HepG2 (cell line): ENCODE data around the gene NABP2. TPM values are rescaled to one million over a fixed set of nuclear protein-coding genes. Genes with fewer than 3 reads are reported as not detected.

ENCODE experiments used
- ATAC-seq: fragments of 200-7000 bp; cut with Tn5 transposase; 3 replicates; pipeline ENCODE4 v1.9.1; 2020; ENCODE audit warnings: mild to moderate bottlenecking, moderate library complexity
- BruUV-seq: library from RNA; stranded (reverse); fragments of 400-500 nt; replicated peaks from 2 replicates; lab custom pipeline; 2021; lab: Mats Ljungman, UMichigan
- CTCF ChIA-PET: fragments of 300-600 bp; formaldehyde crosslinking; extraction: SDS; loops from one replicate; lab custom pipeline; 2021; ENCODE audit warnings: low total read pairs, inconsistent platforms, low intra/inter-chr PET ratio; lab: Yijun Ruan, JAX
- POLR2A ChIA-PET: fragments of 350-600 bp; sonication (Branson Sonifier 250); formaldehyde crosslinking; loops from one replicate; lab custom pipeline; 2020; ENCODE audit warnings: antibody characterized with exemption, inconsistent platforms; lab: Yijun Ruan, JAX
- DNase-seq: peaks from one replicate; pipeline ENCODE4 v3.0.0-alpha.2; 2015; ENCODE audit warnings: low spot score
- FAIRE-seq: peaks from 3 replicates; lab custom pipeline; 2011; peaks lifted over from hg19 to GRCh38; lab: Jason Lieb, UNC
- H2AFZ ChIP-seq: one replicate; pipeline ENCODE4 v1.6.1; 2011; ENCODE audit warnings: low read length, inconsistent platforms
- H3K27ac ChIP-seq: fragments of 300-600 bp; 3 replicates; pipeline ENCODE4 v1.8.0; 2011; ENCODE audit warnings: mixed run types, mild to moderate bottlenecking, mixed read lengths, low read length, inconsistent platforms; ENCODE audit not compliant: insufficient read depth; ENCODE audit errors: extremely low read length
- H3K27me3 ChIP-seq, 2 experiments: fragments of 200-600 bp in 1 of 2; 2 replicates in 1 of 2; 3 replicates in 1 of 2; pipeline versions ENCODE4 v1.6.0 to v1.8.0; 2011; ENCODE audit warnings: low read length in 2 of 2, mild to moderate bottlenecking in 2 of 2, moderate library complexity in 2 of 2, inconsistent platforms in 1 of 2; ENCODE audit not compliant: insufficient read depth in 2 of 2, control insufficient read depth in 1 of 2
- H3K36me3 ChIP-seq, 2 experiments: fragments of 200-600 bp in 1 of 2; replicated peaks in 1 of 2; 2 replicates in 1 of 2; 3 replicates in 1 of 2; pipeline versions ENCODE4 v1.5.1 to v1.8.0; 2011; ENCODE audit warnings: low read length in 2 of 2, inconsistent platforms in 1 of 2; ENCODE audit not compliant: insufficient read depth in 2 of 2, control insufficient read depth in 1 of 2
- H3K4me1 ChIP-seq: 2 replicates; pipeline ENCODE4 v1.5.1; 2012; ENCODE audit warnings: low read length, inconsistent platforms; ENCODE audit not compliant: insufficient read depth
- H3K4me2 ChIP-seq: 2 replicates; pipeline ENCODE4 v1.6.0; 2011; ENCODE audit warnings: low read depth, low read length, inconsistent platforms
- H3K4me3 ChIP-seq, 3 experiments: fragments of 200-600 bp in 1 of 3; sonication (generic), shearing (Covaris generic) in 1 of 3; replicated peaks in 1 of 3; 2 replicates each; pipeline ENCODE4 v1.5.1; 2011 to 2016; ENCODE audit warnings: low read length in 3 of 3, inconsistent platforms in 2 of 3, low read depth in 2 of 3, mild to moderate bottlenecking in 2 of 3, control low read depth in 1 of 3, mixed read lengths in 1 of 3; ENCODE audit not compliant: insufficient read depth in 1 of 3
- H3K79me2 ChIP-seq: one replicate; pipeline ENCODE4 v1.6.1; 2011; ENCODE audit warnings: low read length, inconsistent platforms; ENCODE audit not compliant: insufficient read depth
- H3K9ac ChIP-seq: 2 replicates; pipeline ENCODE4 v1.6.0; 2011; ENCODE audit warnings: mild to moderate bottlenecking, low read depth, low read length, inconsistent platforms; ENCODE audit not compliant: insufficient read depth
- H3K9me3 ChIP-seq: 2 replicates; pipeline ENCODE4 v1.5.1; 2012; ENCODE audit warnings: mild to moderate bottlenecking, low read length
- H4K20me1 ChIP-seq: 2 replicates; pipeline ENCODE4 v1.6.0; 2011; ENCODE audit warnings: inconsistent platforms, mild to moderate bottlenecking, low read length, moderate library complexity; ENCODE audit not compliant: insufficient read depth
- ELF1 ChIP-seq: sonication (generic); formaldehyde crosslinking; IDR thresholded peaks from 2 replicates; pipeline ENCODE4 v1.4.0; 2020; ENCODE audit warnings: missing genetic modification reagents
- HMG20A ChIP-seq: IDR thresholded peaks from 2 replicates; pipeline ENCODE4 v1.6.1; 2016; ENCODE audit warnings: borderline replicate concordance
- MAFG ChIP-seq: sonication (generic); formaldehyde crosslinking; IDR thresholded peaks from 2 replicates; pipeline ENCODE4 v1.5.1; 2020; ENCODE audit warnings: mild to moderate bottlenecking, missing genetic modification reagents
- MBNL3 ChIP-seq: fragments of 250-450 bp; sonication (Bioruptor Pico); conservative IDR thresholded peaks from 2 replicates; pipeline ENCODE4 v1.8.0; 2022; ENCODE audit warnings: mild to moderate bottlenecking, inconsistent platforms
- MEIS1 ChIP-seq: sonication (generic); formaldehyde crosslinking; IDR thresholded peaks from 2 replicates; pipeline ENCODE4 v1.9.0; 2021; ENCODE audit warnings: mild to moderate bottlenecking, missing genetic modification reagents, moderate library complexity, borderline replicate concordance
- NFIB ChIP-seq: sonication (generic); formaldehyde crosslinking; IDR thresholded peaks from 2 replicates; pipeline ENCODE4 v1.9.0; 2021; ENCODE audit warnings: missing genetic modification reagents, mild to moderate bottlenecking, borderline replicate concordance
- RBM39 ChIP-seq: fragments of 200-400 bp; formaldehyde crosslinking; IDR thresholded peaks from one replicate; pipeline ENCODE4 v1.6.1; 2018; ENCODE audit warnings: antibody characterized with exemption, mild to moderate bottlenecking, low read depth, low read length; ENCODE audit not compliant: poor library complexity, severe bottlenecking
- RXRA ChIP-seq: sonication (generic); formaldehyde crosslinking; IDR thresholded peaks from 2 replicates; pipeline ENCODE4 v1.5.1; 2020; ENCODE audit warnings: missing genetic modification reagents
- TBL1XR1 ChIP-seq: fragments of 150-350 bp; IDR thresholded peaks from 2 replicates; pipeline ENCODE4 v1.6.1; 2014; ENCODE audit warnings: borderline replicate concordance, low read length; ENCODE audit not compliant: partially characterized antibody
- ZNF121 ChIP-seq: sonication (generic); formaldehyde crosslinking; IDR thresholded peaks from 2 replicates; pipeline ENCODE4 v1.5.0; 2020; ENCODE audit warnings: mild to moderate bottlenecking, missing genetic modification reagents
- ZNF350 ChIP-seq: sonication (generic); formaldehyde crosslinking; IDR thresholded peaks from 2 replicates; pipeline ENCODE4 v1.4.0; 2020; ENCODE audit warnings: mild to moderate bottlenecking, low read depth, missing genetic modification reagents, borderline replicate concordance
- ZNF569 ChIP-seq: sonication (generic); formaldehyde crosslinking; IDR thresholded peaks from 2 replicates; pipeline ENCODE4 v1.5.0; 2020; ENCODE audit warnings: mild to moderate bottlenecking, missing genetic modification reagents, moderate library complexity, borderline replicate concordance
- WGBS: methylation state at CpG from one replicate; pipeline ENCODE4 v1.1.6; 2017; ENCODE audit warnings: low lambda C conversion rate; 5-methylcytosine and 5-hydroxymethylcytosine counted together
- in situ Hi-C: cut with HindIII; loops from 2 replicates; pipeline ENCODE4 v1.10.0; 2017; ENCODE audit warnings: low pct_unique_long_range_greater_than_20kb; ENCODE audit not compliant: extremely low pct_ligation_motif_present
- intact Hi-C: fragments of 100-400 bp; cut with micrococcal nuclease; formaldehyde crosslinking; loops from one replicate; pipeline ENCODE4 v1.10.0; 2022; ENCODE audit not compliant: unreplicated experiment
- polyA plus RNA-seq, 8 experiments: library from polyadenylated mRNA; depleted of rRNA in 3 of 8; stranded (reverse) in 7 of 8; unstranded in 1 of 8; fragments of >200 nt; fragmentation: Illumina TruSeq in 4 of 8; extraction: Trizol in 4 of 8; gene quantifications; 2 replicates each; pipeline versions ENCODE4 v1.2.1 to v1.2.3, GENCODE V29; 2011 to 2016; ENCODE audit warnings: low read depth in 4 of 8, missing spikeins in 1 of 8, mixed read lengths in 1 of 8; ENCODE audit not compliant: insufficient read depth in 1 of 8
- total RNA-seq, 5 experiments: library from RNA; depleted of rRNA; stranded (reverse); fragments of >200 nt; fragmentation: Illumina TruSeq; extraction: Trizol; gene quantifications; 2 replicates each; pipeline ENCODE4 v1.2.3, GENCODE V29; 2016; ENCODE audit warnings: low read depth in 1 of 5
- TF ChIP-seq, protein P1 (sequence below): sonication (generic); formaldehyde crosslinking; IDR thresholded peaks from 2 replicates; pipeline ENCODE4 v1.8.0; 2022; ENCODE audit warnings: missing genetic modification reagents, mild to moderate bottlenecking, borderline replicate concordance
- TF ChIP-seq, protein P2 (sequence below): sonication (generic); formaldehyde crosslinking; IDR thresholded peaks from 2 replicates; pipeline ENCODE4 v1.4.0; 2020; ENCODE audit warnings: low read depth, missing genetic modification reagents

NABP2 gene
- total and polyA plus RNA-seq, 2 of the 13 experiments (the other 11 are each of a cell fraction or from before 2014, with no cell fraction given) = 33.2 to 35.5 TPM

DNA sequence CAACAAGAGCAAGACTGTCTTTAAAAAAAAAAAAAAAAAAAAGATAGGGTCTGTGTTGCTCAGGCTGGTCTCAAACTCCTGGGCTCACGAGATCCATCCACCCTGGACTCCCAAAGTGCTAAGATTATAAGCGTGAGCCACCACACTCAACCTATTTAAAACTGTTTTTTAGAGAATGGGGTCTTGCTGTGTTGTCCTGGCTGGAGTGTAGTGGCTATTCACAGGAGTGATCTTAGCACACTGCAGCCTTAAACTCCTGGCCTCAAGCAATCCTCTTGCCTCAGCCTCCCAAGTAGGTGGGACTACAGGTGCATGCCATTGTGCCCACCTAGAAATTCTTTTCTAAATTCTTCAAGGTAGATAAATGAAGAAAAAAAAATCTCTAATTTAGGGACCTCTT is 50.2 kb downstream of the NABP2 start:
- Histone ChIP-seq H3K4me2 (no peak overlapping the region), H3K79me2 (no peaks in the 10 kb centered on the region), H3K36me3 (peaks cover 29 to 65% of the 10 kb centered on the region in 2 experiments; a peak in 4 of 5 replicates), H3K9me3 (no peaks in the 10 kb centered on the region), H3K27ac (no peak overlapping the region), H3K4me3 (no peak overlapping the region), H4K20me1 (no peaks in the 10 kb centered on the region), H3K27me3 (no peaks in the 10 kb centered on the region), H3K4me1 (no peaks in the 10 kb centered on the region), H2AFZ (no peak overlapping the region), H3K9ac (no peak overlapping the region)
- POLR2A ChIA-PET = no interaction called here
- CTCF ChIA-PET = no interaction called here
- intact Hi-C loops = no loop called here
- ATAC-seq = no peak
- DNase-seq = no peak
- in situ Hi-C loops = no loop called here
- WGBS = 91% methylated on average over 2 of the region's 2 CpGs
- no TSS peak for BruUV-seq
- no peak for FAIRE-seq
- peak; percentile 57; the same call in 1 of the 2 replicates for TF ChIP-seq ZNF121 (CRISPR knock-in tag)
- TF ChIP-seq, protein P1, sequence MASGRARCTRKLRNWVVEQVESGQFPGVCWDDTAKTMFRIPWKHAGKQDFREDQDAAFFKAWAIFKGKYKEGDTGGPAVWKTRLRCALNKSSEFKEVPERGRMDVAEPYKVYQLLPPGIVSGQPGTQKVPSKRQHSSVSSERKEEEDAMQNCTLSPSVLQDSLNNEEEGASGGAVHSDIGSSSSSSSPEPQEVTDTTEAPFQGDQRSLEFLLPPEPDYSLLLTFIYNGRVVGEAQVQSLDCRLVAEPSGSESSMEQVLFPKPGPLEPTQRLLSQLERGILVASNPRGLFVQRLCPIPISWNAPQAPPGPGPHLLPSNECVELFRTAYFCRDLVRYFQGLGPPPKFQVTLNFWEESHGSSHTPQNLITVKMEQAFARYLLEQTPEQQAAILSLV = no peak

DNA sequence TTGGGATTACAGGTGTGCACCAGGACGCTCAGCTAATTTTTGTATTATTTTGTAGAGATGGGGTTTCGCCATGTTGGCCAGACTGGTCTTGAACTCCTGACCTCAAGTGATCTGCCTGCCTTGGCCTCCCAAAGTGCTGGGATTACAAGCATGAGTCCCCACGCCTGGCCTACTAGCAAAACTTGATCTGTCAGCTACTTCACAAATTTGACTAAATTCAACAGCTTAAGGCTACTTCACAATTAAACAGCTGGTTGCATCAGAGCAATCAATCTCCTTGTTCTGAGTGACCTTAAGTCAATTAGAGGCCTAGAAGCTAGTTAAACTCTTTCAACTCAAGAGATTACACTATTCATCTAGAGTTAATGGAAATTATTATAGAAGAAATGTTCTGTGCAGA is 54.8 kb downstream of the NABP2 start:
- intact Hi-C loops (no loop called here), in situ Hi-C loops (no loop called here)
- no peak for DNase-seq
- no peak overlapping the region for H3K4me3 ChIP-seq
- H3K79me2 ChIP-seq = no peaks in the 10 kb centered on the region
- no peaks in the 10 kb centered on the region for H3K27me3 ChIP-seq
- no peaks in the 10 kb centered on the region for H3K4me1 ChIP-seq
- POLR2A ChIA-PET = interaction anchor here (0.8 kb wide), 1 partner anchor 45 kb away, joined by 3 read pairs; no protein-coding TSS in a partner anchor
- WGBS = 97% methylated on average over 3 of the region's 3 CpGs
- no peaks in the 10 kb centered on the region for H4K20me1 ChIP-seq
- H3K27ac ChIP-seq = no peak overlapping the region
- no peak for FAIRE-seq
- H3K9ac ChIP-seq = no peak overlapping the region
- no peak overlapping the region for H3K4me2 ChIP-seq
- H3K9me3 ChIP-seq = no peaks in the 10 kb centered on the region
- CTCF ChIA-PET = no interaction called here
- H3K36me3 ChIP-seq = peaks cover 30 to 74% of the 10 kb centered on the region in 2 experiments
- no peak overlapping the region for H2AFZ ChIP-seq
- BruUV-seq = no TSS peak
- ATAC-seq = no peak
- TF ChIP-seq MEIS1 (CRISPR knock-in tag) (no peak), HMG20A (CRISPR knock-in tag) (no peak), MAFG (CRISPR knock-in tag) (no peak), ZNF350 (CRISPR knock-in tag) (no peak), RBM39 (no peak), TBL1XR1 (no peak), ELF1 (CRISPR knock-in tag) (no peak), MBNL3 (CRISPR knock-in tag) (no peak), RXRA (CRISPR knock-in tag) (no peak), NFIB (CRISPR knock-in tag) (no peak), ZNF569 (CRISPR knock-in tag) (no peak)
- TF ChIP-seq, protein P2, sequence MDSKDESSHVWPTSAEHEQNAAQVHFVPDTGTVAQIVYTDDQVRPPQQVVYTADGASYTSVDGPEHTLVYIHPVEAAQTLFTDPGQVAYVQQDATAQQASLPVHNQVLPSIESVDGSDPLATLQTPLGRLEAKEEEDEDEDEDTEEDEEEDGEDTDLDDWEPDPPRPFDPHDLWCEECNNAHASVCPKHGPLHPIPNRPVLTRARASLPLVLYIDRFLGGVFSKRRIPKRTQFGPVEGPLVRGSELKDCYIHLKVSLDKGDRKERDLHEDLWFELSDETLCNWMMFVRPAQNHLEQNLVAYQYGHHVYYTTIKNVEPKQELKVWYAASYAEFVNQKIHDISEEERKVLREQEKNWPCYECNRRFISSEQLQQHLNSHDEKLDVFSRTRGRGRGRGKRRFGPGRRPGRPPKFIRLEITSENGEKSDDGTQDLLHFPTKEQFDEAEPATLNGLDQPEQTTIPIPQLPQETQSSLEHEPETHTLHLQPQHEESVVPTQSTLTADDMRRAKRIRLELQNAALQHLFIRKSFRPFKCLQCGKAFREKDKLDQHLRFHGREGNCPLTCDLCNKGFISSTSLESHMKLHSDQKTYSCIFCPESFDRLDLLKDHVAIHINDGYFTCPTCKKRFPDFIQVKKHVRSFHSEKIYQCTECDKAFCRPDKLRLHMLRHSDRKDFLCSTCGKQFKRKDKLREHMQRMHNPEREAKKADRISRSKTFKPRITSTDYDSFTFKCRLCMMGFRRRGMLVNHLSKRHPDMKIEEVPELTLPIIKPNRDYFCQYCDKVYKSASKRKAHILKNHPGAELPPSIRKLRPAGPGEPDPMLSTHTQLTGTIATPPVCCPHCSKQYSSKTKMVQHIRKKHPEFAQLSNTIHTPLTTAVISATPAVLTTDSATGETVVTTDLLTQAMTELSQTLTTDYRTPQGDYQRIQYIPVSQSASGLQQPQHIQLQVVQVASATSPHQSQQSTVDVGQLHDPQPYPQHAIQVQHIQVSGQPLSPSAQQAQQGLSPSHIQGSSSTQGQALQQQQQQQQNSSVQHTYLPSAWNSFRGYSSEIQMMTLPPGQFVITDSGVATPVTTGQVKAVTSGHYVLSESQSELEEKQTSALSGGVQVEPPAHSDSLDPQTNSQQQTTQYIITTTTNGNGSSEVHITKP (CRISPR knock-in tag) = no peak
